Fibroblast of skin of back (primary cell): Measurements from ENCODE around the gene RRM2.

Experiments
- DNase-seq: peaks from one replicate; pipeline ENCODE4 v3.0.0-alpha.2; 2013

Gene RRM2

GRCh38 chr2:10172033-10172871 lies 49.7 kb downstream of the RRM2 start:
- DNase-seq, result no peak

DNA sequence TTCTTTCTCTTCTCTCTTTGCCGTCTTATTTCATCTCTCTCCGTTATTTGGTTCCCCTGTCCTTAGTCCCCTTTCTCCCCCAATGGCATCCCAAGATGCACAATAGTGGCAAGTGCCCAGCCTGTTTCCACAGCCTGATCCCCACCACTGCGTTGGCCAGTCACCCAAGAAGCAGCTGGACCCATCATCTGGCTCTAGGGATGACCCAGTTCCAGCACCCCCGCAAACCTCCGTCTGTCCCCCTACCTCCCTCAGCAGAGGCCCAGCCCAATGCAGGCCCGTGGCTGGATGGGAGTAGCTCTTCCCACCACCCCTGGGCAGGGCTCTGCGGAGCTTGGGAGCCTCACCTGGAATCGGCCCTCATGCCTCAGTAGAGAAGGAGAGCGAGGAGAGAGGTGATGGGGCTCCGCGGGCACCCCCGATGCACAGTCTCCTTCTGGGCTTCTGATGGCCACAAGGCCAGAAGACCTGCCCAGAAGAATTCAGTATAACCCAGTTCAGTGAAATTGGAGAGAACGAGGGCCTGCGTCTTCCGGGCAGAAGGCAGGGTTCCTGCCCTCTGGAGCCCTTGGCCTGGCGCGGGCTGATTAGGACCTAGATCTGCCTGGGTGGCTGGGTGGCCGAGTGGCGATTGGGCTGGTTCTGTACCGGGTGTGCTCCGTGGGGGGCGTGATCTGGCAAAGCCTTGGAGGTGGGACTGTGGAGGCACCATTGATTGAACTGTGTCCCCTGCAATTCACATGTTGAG lies 50.9 kb downstream of the RRM2 start:
- DNase-seq, result no peak

DNA sequence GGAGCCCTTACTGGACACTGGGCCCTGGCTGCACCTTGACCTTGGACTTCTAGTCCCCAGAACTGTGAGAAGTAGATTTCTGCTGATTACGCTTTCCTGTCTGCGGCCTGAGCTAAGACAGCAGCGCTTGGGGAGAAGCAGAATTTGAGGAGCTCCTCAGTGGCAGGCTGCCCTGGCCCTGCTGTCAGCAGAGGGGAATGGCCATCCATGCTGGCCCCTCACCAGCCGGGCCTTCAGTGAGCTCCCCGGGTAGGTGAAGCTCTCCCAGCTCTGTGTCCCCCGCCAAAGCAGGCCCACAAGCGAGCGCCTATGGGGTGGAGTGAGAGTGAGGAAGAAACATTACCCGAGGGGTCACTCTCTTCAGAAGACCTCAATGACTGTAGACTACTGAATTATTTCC lies 51.6 kb downstream of the RRM2 start:
- no peak for DNase-seq

GRCh38 chr2:10175441-10175840 lies 52.9 kb downstream of the RRM2 start:
- no peak for DNase-seq

DNA sequence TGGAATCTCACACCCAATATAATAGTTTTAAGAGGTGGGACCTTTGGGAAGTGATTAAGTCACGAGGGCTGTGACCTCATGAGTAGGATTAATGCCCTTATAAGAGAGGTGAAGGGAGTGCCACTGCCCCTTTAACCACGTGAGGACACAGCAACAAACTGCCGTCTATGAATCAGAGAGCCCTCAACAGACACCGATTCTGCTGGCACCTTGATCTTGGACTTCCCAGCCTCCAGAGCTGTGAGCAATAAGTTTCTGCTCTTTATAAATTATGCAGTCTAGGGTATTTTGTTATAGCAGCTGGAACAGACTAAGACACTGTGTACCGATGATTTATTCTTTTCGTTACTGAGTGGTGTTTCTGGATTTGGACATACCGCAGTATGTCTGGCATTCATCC lies 56.2 kb downstream of the RRM2 start:
- DNase-seq, result no peak

DNA sequence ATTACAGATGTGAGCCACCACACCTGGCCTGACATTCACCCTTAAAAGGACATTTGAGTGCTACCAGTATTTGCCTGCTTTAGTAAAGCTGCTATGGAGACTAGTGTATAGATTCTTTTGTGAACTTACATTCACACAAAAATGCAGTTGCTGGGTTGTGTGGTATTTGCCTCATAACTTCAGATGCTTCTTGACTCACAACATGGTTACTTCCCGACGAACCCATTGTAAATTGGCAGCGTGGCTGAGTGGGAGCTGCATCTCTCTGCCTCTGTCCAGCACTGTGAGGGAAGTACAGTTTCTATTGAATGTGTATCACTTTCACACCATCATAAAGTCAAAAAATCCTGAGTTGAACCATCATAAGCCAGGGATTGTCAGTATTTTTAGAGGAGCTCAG lies 56.9 kb downstream of the RRM2 start:
- peak; percentile 29 for DNase-seq

DNA sequence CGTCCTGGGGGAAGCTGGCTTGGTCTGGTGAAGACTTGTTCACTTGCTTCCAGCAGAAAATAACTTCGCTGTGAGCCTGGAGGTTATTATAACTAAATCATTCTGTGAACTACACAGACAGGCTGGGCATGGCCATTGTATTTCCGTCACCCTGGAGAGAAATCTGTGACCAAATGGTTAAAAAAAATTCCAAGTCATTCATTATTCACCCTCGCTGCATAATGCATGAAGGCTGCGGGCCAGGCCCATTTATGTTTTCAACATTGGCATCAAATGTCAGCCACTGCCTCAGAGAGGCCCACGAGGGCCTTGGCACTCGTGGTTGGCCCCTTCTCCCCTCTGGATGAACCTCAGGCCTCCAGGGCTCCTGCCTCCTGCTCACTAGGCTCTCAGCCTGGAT lies 57.7 kb downstream of the RRM2 start:
- no peak for DNase-seq
